GM18499 (cell line): ENCODE measurements around the gene C3orf38.
"Not testable (repeated sequence)": the region's sequence is repeated elsewhere in the genome, so short reads cannot be mapped to it uniquely, and the experiment has no call there.

ENCODE experiments used
- ATAC-seq: cut with Tn5 transposase; IDR thresholded peaks from one replicate; pipeline ENCODE4 v1.9.1; 2021; ENCODE audit warnings: moderate number of reproducible peaks; ENCODE audit not compliant: insufficient read depth, unreplicated experiment

C3orf38 gene

DNA sequence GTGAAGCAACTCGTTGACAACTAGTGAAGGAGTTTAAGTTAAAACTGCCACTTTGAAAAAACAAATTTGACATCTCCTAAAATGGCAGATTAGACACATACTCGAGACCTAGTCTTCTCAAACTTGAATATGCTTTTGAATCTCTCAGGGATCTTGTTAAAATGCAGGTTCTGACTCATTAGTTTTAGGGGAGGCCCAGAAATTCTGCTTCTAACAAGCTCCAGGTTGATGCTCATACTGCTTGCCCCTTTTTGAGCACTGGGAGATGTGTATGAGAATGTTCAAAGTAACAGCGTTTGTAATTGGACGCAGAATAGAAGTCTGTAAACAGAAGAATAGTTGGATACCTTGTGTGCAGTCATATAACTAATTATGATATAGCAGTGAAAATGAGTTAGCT, 1.6 kb downstream of the C3orf38 start:
- no peak for ATAC-seq

DNA sequence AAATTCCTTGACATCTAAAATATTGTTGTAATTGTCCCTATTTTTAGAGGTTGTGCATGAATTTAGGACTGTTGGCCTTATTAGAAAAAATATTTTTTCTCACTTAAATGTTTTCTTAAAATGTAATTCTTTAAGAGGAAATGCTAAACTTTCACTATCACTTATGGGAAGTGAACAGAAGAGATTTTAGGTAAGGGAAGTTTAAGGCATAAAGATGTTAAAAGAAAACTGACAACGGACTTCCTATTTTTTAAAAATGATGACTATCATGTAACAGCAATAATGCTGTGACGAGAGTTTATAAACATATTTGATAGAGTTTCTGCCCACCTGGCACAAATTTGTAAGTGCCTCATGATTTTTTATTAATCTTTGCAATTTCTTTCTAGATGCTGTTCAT, 3.1 kb downstream of the C3orf38 start:
- no peak for ATAC-seq

DNA sequence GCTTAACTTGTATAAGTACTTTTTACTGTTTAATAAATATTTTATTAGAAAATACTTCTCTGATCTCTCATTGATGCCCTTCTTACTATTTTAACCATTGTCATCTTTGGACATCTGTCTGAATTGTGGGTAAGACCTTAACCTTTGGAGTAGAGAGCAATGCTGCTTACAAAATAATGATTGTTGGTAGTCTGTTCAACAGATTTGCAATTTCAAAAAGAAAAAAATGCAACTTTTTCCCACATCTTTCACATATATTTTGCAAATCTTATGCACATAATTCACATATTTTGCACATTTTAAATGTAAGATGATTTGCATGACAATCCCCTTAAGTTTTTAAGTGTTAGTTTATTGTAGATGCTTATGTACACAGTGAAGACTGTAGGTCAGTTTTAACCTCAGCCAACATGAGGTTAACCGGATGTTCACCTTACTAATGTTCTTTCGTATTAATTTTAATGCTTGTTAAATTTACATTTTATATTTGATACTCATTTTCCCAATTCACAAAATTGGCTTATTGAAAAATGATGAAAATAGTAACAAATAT, 16.7 kb downstream of the C3orf38 start:
- ATAC-seq, result no peak

DNA sequence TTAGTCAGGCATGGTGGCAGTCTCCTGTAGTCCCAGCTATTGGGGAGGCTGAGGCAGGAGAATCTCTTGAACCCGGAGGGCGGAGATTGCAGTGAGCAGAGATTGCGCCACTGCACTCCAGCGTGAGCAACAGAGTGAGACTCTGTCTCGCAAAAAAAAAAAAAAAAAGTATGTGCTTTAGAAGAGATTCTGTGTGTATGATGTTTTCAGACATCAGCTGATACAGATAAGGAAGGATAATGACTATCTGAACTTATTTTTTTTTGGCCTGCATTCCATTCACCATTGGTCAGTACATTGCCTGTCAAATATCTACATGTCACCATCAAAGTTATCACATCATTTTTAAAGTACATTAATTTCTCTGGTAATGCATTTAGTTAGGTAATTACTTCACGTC, 17.4 kb downstream of the C3orf38 start:
- no peak for ATAC-seq

DNA sequence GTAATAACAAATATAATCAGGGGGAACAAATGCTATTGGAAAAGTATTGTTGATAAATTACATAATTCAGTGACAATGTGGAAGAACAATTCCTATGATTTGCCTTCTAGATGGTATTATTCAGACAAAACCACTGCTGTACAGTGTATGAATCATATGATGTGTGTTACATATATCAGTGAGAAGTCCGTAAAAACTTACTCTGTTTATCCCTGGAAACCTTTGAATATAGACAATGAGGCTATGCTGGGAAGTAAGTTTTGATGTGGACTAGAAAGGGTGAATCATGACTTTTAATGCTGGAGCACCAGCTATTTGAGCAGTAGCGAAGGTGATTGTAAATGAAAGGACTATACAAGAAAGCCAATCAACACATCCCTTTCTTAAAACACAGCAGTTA, 17.9 kb downstream of the C3orf38 start:
- ATAC-seq, result no peak

DNA sequence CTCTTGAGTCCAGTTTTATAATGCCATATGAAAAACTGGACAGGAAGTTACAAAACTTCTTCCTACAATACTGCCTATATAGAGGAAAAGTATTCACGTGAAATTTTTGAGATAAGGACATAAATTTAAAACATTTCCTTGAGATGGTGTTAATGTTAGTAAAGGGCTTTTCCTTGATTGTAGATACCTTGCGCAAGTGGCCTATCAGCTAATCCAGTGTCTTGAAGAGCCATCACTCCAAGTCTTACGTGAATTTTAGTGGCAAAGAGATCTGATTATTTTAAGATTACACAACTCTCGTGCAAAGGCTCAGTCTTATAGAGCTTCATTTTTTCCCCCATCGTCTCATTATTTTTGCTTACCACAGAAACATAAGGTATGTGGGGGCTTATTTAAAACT, 18.4 kb downstream of the C3orf38 start:
- no peak for ATAC-seq

DNA sequence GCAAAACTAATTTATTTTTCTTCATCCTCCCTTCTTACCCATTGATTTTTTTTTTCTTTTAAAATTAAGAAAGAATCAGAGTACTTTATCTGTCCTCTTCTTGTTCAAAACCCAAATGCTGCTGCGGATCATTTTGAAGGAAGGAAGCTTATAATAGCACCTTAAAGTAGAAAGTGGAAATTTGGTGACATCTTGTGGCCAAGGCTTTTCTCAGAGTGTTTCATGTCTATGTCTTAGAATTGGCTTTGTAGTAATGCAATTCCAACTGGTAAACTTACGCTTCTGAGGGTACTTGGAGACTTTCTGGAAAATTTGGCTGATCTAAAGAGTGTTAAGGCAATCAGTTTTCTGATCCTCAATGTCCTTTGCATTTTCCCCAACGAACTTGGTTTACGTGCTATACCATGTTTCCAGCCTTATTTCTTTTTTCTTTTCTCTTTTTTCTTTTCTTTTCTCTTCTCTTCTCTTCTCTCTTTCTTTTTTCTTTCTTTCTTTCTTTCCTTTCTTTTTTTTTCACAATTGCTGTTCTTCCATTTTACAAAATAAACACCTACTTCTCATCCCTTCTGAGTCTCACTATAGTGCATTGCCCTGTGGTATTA, 30.7 kb downstream of the C3orf38 start:
- ATAC-seq, result peak; percentile 95

DNA sequence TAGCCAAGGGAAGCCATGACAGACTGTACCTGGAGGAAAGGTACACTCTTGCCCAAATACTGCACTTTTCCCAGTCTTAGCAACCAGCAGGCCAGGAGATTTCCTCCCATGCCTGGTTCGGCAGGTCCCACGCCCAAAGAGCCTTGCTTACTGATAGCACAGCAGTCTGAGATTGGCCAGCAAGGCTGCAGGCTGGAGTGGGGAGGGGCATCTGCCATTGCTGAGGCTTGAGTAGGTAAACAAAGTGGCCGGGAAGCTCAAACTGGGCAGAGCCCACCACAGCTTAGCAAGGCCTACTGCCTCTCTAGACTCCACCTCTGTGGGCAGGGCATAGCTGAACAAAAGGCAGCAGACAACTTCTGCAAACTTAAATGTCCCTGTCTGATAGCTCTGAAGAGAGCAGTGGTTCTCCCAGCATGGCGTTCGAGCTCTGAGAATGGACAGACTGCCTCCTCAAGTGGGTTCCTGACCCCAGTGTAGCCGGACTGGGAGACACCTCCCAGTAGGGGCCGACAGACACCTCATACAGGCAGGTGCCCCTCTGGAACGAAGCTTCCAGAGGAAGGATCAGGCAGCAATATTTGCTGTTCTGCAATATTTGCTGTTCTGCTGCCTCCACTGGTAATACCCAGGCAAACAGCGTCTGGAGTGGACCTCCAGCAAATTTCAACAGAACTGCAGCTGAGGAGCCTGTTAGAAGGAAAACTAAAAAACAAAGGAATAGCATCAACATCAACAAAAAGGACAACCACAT, 32.6 kb downstream of the C3orf38 start:
- ATAC-seq, result not testable (repeated sequence)

DNA sequence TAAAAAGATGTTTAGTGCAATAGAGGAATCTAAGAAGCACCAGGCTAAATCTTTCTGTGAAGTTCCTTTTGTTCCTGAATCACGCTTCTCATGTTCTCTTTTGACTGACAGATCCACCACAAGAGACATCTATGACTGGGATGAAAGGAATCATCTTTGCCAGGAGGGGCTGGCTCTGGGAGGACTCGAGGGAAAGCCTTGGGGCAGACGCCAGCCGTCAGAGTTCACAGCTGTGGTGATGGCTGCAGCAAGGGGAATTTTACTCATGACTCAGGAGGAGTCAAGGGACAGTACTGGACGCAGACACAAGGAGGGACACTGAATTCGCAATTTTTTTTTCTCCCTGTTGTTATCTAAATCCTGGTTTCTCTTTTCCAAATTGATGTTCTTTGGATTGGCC, 38.7 kb downstream of the C3orf38 start:
- no peak for ATAC-seq

DNA sequence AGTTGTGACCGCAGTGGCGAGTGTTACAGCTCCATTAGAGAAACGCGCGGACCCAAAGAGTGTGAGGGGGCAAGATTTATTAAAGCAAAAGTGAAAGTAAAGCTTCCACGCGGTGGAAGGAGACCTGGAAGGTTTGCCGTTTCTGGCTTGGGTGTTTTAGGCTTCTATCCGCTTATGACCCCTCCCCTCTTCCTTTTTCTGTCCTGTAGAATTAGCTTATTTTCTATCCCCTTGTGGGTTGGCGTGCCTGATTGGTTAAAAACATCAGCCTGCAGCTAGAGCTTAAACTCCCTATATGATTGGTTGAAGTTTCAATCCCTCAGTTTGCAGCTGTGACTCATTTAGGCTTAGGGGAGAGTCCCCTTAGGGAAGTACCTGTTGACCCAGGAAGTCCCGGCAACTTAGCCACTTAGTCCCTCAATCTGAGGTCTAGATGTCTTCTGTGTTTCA, 39.6 kb downstream of the C3orf38 start:
- ATAC-seq, result peak; percentile 93

DNA sequence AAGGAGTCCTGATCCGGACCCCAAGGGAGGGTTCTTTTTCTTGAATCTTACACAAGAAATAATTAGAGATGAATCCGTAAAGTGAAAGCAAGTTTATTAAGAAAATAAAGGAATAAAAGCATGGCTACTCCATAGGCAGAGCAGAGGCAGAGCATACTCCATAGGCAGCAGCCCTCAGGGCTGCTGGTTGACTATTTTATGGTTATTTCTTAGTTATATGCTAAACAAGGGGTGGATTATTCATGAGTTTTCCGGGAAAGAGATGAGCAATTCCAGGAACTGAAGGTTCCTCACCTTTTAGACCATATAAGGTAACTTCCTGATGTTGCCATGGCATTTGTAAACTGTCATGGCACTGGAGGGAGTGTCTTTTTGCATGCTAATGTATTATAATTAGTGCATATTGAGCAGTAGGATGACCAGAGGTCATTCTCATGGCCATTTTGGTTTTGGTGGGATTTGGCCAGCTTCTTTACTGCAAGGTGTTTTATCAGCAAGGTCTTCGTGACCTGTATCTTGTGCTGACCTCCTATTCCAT, 42.2 kb downstream of the C3orf38 start:
- ATAC-seq, result no peak

DNA sequence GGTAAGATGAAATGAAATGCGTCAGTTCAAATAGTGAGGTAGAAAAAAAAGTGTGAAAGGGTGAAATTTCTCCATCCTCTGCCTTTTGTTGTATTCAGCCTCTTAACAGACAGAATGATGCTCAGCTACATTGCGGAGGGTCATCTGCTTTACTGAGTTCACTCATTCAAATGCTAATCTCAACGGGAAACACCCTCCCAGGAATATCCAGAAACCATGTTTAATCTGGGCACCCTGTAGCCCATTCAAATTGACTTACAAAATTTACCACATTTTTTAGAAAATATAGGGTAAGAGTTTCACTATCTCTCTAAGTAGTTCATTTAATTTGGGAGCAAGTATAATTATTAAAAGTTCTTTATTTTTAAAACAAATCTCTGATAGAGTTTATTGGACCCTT, 42.9 kb downstream of the C3orf38 start:
- no peak for ATAC-seq

DNA sequence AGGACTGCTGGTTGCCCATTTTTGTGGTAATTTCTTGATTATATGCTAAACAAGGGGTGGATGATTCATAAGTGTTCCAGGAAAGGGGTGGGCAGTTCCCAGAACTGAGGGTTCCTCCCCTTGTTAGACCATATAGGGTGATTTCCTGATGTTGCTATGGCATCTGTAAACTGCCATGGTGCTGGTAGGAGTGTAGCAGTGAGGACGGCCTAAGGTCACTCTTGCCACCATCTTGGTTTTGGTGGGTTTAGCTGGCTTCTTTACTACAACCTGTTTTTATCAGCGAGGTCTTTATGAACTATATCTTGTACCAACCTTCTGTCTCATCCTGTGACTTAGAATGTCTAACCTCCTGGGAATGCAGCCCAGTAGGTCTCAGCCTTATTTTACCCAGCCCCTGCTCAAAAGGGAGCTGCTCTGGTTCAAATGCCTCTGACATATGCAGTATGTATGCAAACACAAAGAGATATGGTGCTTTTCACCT, 46.2 kb downstream of the C3orf38 start:
- ATAC-seq, result no peak

DNA sequence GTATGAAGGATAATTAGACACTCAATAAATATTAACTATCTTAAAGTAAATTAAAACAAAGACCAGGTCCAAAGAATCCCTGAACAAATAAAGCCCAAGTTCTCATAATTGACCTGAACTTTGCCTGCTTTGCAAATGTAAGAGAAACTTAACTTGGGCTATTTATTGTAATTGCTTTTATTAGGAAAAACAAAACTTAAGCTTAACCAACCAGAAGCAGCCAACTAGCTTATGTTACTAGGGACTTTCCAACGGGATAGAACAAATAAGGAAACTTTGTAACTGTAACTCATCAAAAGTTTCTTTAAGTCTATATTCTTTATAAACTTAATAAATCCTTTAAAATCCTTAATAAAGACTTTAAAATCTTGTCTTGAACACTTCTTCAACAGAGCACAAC, 48.4 kb downstream of the C3orf38 start:
- ATAC-seq, result no peak

DNA sequence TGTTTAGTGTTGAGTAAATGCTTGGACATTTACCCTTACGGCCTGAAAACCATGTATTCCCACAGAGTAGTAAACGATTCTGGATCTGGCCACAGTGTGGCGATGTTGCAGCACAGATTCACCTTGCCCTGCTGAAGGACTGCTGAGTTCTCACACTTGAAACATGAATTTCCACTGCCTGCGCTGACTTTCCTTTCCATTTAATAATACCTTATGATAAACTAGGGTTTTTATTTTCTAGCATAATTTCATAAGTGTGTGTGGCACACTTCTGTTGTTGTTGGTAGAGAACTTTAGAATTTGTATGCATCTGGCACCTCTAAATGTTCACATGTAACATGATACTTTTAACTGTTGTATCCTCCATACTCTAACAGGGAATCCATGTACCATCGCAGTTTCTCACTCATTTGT, 53.9 kb downstream of the C3orf38 start:
- peak; percentile 95 for ATAC-seq
